CD4-positive, CD25-positive, alpha-beta regulatory T cell (primary cell): ENCODE measurements around the gene BMP2K. TPM values are rescaled to one million over a fixed set of nuclear protein-coding genes. Genes with fewer than 3 reads are reported as not detected.
A peak's percentile ranks its signal among the peaks of the same experiment; 100 is the strongest.

ENCODE experiments used
- ATAC-seq, 2 donors: fragments of 150-1000 bp; cut with Tn5 transposase; one replicate each; pipeline ENCODE4 v1.10.0; 2021; ENCODE audit warnings: low read depth in 2 of 2, moderate number of reproducible peaks in 2 of 2, moderate library complexity in 1 of 2
- DNase-seq, 3 donors: peaks; one replicate each; pipeline versions ENCODE4 v3.0.0 to v3.0.0-alpha.2; 2012 to 2022; ENCODE audit warnings: mixed read lengths in 1 of 3
- H3K27ac ChIP-seq: one replicate; pipeline ENCODE4 v1.7.0; 2013; ENCODE audit warnings: mild to moderate bottlenecking, low read length; ENCODE audit not compliant: insufficient read depth, poor library complexity, severe bottlenecking
- H3K27me3 ChIP-seq: one replicate; pipeline ENCODE4 v1.7.0; 2013; ENCODE audit warnings: low read length; ENCODE audit not compliant: control insufficient read depth, insufficient read depth
- H3K36me3 ChIP-seq: one replicate; pipeline ENCODE4 v1.7.0; 2013; ENCODE audit warnings: mild to moderate bottlenecking, low read length, moderate library complexity; ENCODE audit not compliant: control insufficient read depth, insufficient read depth
- H3K4me1 ChIP-seq: 2 replicates; pipeline ENCODE4 v1.7.0; 2013; ENCODE audit warnings: mild to moderate bottlenecking, low read length; ENCODE audit not compliant: insufficient read depth, control insufficient read depth, poor library complexity, severe bottlenecking
- H3K4me3 ChIP-seq: one replicate; pipeline ENCODE4 v1.7.0; 2013; ENCODE audit warnings: low read depth, mild to moderate bottlenecking, low read length, moderate library complexity
- H3K9me3 ChIP-seq, 2 experiments: 1 replicate in 1 of 2; 2 replicates in 1 of 2; pipeline ENCODE4 v1.7.0; 2013; ENCODE audit warnings: low read length in 2 of 2, mild to moderate bottlenecking in 1 of 2, moderate library complexity in 1 of 2; ENCODE audit not compliant: control insufficient read depth in 2 of 2
- H3K27ac Mint-ChIP-seq, 3 donors: one replicate each; pipeline ENCODE4 v1.8.0; 2020 to 2022; ENCODE audit warnings: mild to moderate bottlenecking in 3 of 3, mixed read lengths in 3 of 3, moderate library complexity in 2 of 3
- H3K27me3 Mint-ChIP-seq: one replicate; pipeline ENCODE4 v1.8.0; 2022; ENCODE audit warnings: mild to moderate bottlenecking, mixed read lengths
- H3K36me3 Mint-ChIP-seq: one replicate; pipeline ENCODE4 v1.8.0; 2020; ENCODE audit warnings: mixed read lengths
- H3K4me1 Mint-ChIP-seq, 4 donors: one replicate each; pipeline ENCODE4 v1.8.0; 2020 to 2022; ENCODE audit warnings: mixed read lengths in 4 of 4, mild to moderate bottlenecking in 1 of 4
- H3K4me3 Mint-ChIP-seq, 4 donors: one replicate each; pipeline ENCODE4 v1.8.0; 2020 to 2022; ENCODE audit warnings: mild to moderate bottlenecking in 4 of 4, mixed read lengths in 4 of 4, moderate library complexity in 3 of 4
- H3K9me3 Mint-ChIP-seq, 7 donors: one replicate each; pipeline ENCODE4 v1.8.0; 2020 to 2022; ENCODE audit warnings: mixed read lengths in 7 of 7, mild to moderate bottlenecking in 3 of 7, moderate library complexity in 2 of 7
- polyA plus RNA-seq, 4 donors: library from polyadenylated mRNA; unstranded; fragments of 300-500 nt; fragmentation: Illumina TruSeq; gene quantifications; one replicate each; pipeline ENCODE4 v1.2.3, GENCODE V29; 2021
- total RNA-seq: library from RNA; stranded (reverse); gene quantifications from one replicate; pipeline ENCODE4 v1.2.3, GENCODE V29; 2022

The BMP2K gene
- total and polyA plus RNA-seq, 5 donors from 2014 or later: 1.2 to 7.8 (median 2.0) TPM

DNA sequence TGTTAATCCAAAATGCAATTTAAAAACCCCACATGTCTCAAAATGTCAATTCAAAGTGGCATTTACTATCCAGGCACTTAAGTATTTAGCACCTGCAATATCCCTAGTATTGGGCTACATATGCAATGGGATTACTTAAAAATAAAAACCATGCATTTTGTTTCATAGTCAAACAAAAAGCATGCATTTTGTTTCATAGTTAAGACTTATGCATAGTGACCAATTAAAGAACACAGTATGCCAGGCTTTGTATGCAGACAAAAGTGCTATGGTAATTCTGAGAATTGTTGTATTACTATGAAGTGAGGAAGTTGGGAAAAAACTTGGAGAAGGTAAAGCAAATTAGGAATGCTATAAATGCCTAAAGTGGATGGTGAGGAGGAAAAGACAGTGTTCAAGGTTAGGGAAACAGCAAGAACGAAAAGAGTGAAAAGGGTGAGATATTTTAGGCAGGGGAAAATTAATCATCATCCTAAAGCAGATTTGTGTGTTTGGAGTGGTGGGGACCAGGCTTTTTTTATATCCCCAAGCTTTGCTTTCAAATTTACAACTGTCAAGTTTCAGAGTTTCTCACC, 10.6 kb upstream of the BMP2K start:
- H3K4me3 ChIP-seq: no peak overlapping the region
- Mint-ChIP-seq H3K27me3 (peaks cover 4% of the 10 kb centered on the region), H3K9me3 (peaks cover 0 to 2% (median 0%) of the 10 kb centered on the region in 7 donors), H3K27ac (no peak overlapping the region), H3K4me1 (peaks cover 0 to 4% (median 1%) of the 10 kb centered on the region in 4 donors), H3K4me3 (no peak overlapping the region), H3K36me3 (no peaks in the 10 kb centered on the region)
- no peak for DNase-seq
- no peaks in the 10 kb centered on the region for H3K9me3 ChIP-seq
- no peak overlapping the region for H3K27ac ChIP-seq
- no peaks in the 10 kb centered on the region for H3K36me3 ChIP-seq
- H3K27me3 ChIP-seq: peaks cover 1% of the 10 kb centered on the region
- H3K4me1 ChIP-seq: no peaks in the 10 kb centered on the region
- ATAC-seq: no peak

DNA sequence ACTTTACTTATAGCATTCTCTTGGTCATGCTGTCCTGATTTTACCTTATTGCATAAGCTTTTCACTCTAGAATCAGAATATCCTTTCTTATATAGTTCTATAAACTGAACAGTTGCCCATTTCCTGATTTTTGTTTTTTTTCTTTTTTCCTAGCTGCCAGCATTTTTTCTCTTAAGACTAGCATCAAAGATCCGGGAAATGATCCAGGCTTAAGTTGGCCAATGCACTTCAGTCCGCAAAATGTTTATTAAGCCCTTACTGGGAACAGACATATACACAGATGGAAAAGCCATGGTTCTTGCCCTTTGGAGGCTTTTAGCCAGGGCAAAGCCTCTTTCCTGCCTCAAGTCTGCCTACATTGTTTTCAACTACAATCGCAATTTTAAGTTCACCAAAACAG, 10.1 kb upstream of the BMP2K start:
- Mint-ChIP-seq H3K27me3 (no peaks in the 10 kb centered on the region), H3K9me3 (peaks cover 0 to 2% (median 0%) of the 10 kb centered on the region in 7 donors), H3K4me1 (peaks cover 0 to 4% (median 2%) of the 10 kb centered on the region in 4 donors), H3K4me3 (no peak overlapping the region), H3K27ac (no peak overlapping the region), H3K36me3 (no peaks in the 10 kb centered on the region)
- ATAC-seq: no peak
- Histone ChIP-seq H3K36me3 (no peaks in the 10 kb centered on the region), H3K27me3 (peaks cover 1% of the 10 kb centered on the region), H3K9me3 (no peaks in the 10 kb centered on the region), H3K27ac (no peak overlapping the region), H3K4me3 (no peak overlapping the region), H3K4me1 (no peaks in the 10 kb centered on the region)
- no peak for DNase-seq

DNA sequence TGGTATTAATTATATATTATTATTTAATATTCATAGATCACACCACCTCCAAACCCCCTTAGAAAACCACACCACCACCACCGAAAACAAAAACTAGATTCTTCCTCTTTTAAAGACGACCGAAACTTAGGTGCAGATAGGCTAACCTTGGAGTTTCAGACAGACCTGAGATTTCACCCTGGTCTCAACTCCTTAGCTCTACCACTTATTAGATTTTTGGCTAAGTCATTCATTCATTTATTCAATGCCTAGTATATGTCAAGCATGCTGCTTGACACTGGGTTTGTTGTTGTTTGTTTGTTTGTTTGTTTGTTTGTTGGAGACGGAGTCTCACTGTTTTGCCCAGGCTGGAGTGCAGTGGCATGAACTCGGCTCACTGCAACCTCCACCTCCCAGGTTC, 9.5 kb upstream of the BMP2K start:
- H3K36me3 Mint-ChIP-seq: no peaks in the 10 kb centered on the region
- H3K36me3 ChIP-seq: no peaks in the 10 kb centered on the region
- peaks cover 0 to 4% (median 2%) of the 10 kb centered on the region in 4 donors for H3K4me1 Mint-ChIP-seq
- H3K4me3 Mint-ChIP-seq: no peak overlapping the region
- peaks cover 0 to 2% (median 0%) of the 10 kb centered on the region in 7 donors for H3K9me3 Mint-ChIP-seq
- H3K4me3 ChIP-seq: no peak overlapping the region
- no peaks in the 10 kb centered on the region for H3K27me3 Mint-ChIP-seq
- H3K27me3 ChIP-seq: peaks cover 1% of the 10 kb centered on the region
- no peaks in the 10 kb centered on the region for H3K4me1 ChIP-seq
- H3K27ac Mint-ChIP-seq: no peak overlapping the region
- no peaks in the 10 kb centered on the region for H3K9me3 ChIP-seq
- H3K27ac ChIP-seq: no peak overlapping the region
- no peak for DNase-seq
- ATAC-seq: no peak

DNA sequence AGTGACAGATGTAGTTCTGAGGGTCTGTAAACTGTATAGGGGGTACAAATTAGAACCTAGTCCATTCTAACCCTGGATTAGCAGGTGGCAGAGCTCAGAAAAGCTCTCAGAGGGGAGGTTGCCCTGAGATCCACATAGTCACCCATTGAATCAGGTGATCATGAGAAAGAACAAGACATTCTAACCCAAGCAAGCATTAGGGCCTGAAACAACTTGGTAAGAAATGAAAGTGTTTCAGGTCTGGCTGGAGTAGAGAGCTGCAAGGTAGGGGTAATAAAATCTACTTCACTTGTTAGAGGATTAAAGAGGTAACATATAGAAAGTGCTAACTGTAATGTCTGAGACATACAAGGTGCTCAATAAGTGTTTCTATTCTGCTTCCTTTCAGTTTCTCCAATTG, 8.8 kb upstream of the BMP2K start:
- Mint-ChIP-seq H3K36me3 (no peaks in the 10 kb centered on the region), H3K27ac (no peak overlapping the region), H3K4me1 (peaks cover 0 to 4% (median 2%) of the 10 kb centered on the region in 4 donors), H3K27me3 (no peaks in the 10 kb centered on the region), H3K9me3 (no peaks in the 10 kb centered on the region), H3K4me3 (no peak overlapping the region)
- Histone ChIP-seq H3K9me3 (no peaks in the 10 kb centered on the region), H3K4me3 (no peak overlapping the region), H3K4me1 (no peaks in the 10 kb centered on the region), H3K27ac (no peak overlapping the region), H3K36me3 (no peaks in the 10 kb centered on the region), H3K27me3 (peaks cover 1% of the 10 kb centered on the region)
- ATAC-seq (no peak), DNase-seq (peak in 1 of 3 donors; percentile 28)

DNA sequence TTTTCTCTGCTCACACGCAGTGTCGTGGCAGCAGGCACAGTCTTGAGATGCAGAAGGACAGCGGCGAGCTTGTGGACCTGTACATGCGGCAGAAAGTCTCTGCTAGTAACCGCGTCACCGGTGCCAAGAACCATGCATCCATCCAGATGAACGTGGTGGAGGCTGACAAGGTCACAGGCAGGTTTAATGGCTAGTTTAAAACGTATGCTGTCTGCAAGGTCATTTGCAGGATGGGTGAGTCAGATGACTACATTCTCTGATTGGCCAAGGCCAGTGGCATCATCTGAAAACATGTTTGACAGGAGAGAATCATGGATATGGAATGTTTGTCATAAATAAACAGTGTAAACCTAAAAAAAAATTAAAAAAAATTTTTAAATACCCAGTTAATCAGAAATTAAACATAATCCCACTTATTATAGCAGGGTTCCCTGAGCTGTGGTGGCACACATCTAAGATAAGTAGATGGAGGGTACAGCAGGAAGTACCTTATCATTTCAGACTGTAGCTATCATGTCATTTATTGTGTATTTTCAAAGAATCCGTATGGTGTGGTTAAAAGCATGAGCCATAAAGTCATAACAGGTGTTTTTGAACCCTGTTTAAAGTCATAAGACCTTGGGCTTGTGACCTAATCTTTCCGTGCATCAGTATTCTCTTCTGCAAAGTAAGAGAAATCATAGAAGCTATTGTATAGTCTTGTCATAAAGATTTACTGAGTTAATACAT, 7.5 kb upstream of the BMP2K start:
- H3K4me3 ChIP-seq: no peak overlapping the region
- DNase-seq (peak in 1 of 3 donors; percentile 81), ATAC-seq (peak; percentile 59)
- H3K27me3 ChIP-seq: peaks cover 1% of the 10 kb centered on the region
- no peaks in the 10 kb centered on the region for H3K27me3 Mint-ChIP-seq
- no peak overlapping the region for H3K4me3 Mint-ChIP-seq
- H3K36me3 ChIP-seq: no peaks in the 10 kb centered on the region
- H3K27ac ChIP-seq: no peak overlapping the region
- no peaks in the 10 kb centered on the region for H3K36me3 Mint-ChIP-seq
- H3K27ac Mint-ChIP-seq: no peak overlapping the region
- no peaks in the 10 kb centered on the region for H3K4me1 ChIP-seq
- H3K4me1 Mint-ChIP-seq: peaks cover 0 to 7% (median 2%) of the 10 kb centered on the region in 4 donors
- H3K9me3 Mint-ChIP-seq: no peaks in the 10 kb centered on the region
- H3K9me3 ChIP-seq: no peaks in the 10 kb centered on the region

DNA sequence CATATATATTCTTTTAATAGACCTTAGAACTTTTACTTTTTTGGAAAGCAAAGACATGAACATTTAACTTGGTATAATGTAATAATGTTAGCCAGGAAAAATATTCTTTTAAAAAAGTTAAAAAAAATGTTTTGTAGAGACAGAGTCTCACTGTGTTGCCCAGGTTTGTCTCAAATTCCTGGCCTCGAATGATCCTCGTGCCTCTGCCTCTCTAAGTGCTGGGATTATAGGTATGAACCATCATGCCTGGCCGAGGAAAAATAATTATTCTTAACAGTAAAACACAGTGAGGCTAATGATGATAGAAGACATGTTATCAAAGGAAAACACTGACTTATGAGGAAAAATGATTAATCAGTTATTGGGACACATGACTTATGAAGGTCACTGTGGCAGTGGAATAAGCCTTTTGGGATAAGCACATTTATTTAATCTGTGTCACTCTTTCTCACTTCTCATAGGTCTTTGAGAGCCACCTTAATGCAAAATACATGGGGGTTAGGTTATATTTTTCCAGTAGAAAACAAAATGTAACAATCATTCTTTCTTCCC, 6.0 kb upstream of the BMP2K start:
- Histone ChIP-seq H3K27me3 (no peaks in the 10 kb centered on the region), H3K4me1 (peaks cover 2% of the 10 kb centered on the region), H3K36me3 (no peaks in the 10 kb centered on the region), H3K27ac (no peak overlapping the region), H3K9me3 (no peaks in the 10 kb centered on the region), H3K4me3 (no peak overlapping the region)
- peaks cover 0 to 9% (median 4%) of the 10 kb centered on the region in 4 donors for H3K4me1 Mint-ChIP-seq
- no peaks in the 10 kb centered on the region for H3K36me3 Mint-ChIP-seq
- ATAC-seq: no peak
- no peak overlapping the region for H3K4me3 Mint-ChIP-seq
- H3K27me3 Mint-ChIP-seq: no peaks in the 10 kb centered on the region
- DNase-seq: no peak
- H3K9me3 Mint-ChIP-seq: no peaks in the 10 kb centered on the region
- H3K27ac Mint-ChIP-seq: no peak overlapping the region

DNA sequence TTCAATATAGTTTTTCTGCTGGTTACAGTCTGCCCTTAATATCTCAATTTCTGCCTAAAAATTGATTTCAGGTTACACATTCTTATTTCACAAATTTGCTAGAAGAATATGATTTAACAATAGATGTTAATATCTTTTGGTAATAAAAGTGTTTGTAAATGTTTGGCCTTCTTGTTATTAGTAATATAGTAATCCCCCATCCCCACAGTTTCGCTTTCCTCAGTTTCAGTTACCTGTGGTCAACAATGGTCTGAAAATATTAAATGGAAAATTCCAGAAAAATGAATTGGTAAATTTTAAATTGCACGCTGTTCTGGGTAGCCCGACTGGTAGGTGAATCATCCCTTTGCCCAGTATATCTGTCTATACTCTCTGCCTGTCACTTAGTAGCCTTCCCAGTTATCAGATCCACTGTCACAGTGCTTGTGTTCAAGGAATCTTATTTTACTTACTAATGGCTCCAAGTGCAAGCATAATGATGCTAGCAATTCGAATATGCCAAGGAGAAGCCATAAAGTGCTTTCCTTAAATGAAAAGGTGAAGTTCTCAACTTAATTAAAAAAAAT, 3.5 kb upstream of the BMP2K start:
- H3K27me3 ChIP-seq: no peaks in the 10 kb centered on the region
- DNase-seq: no peak
- H3K27ac ChIP-seq: no peak overlapping the region
- no peaks in the 10 kb centered on the region for H3K9me3 ChIP-seq
- H3K4me1 ChIP-seq: peaks cover 16% of the 10 kb centered on the region
- Mint-ChIP-seq H3K4me1 (peaks cover 9 to 19% (median 13%) of the 10 kb centered on the region in 4 donors), H3K27me3 (no peaks in the 10 kb centered on the region), H3K36me3 (no peaks in the 10 kb centered on the region), H3K4me3 (peak overlapping the region in 1 of 4 donors; percentile 82), H3K9me3 (no peaks in the 10 kb centered on the region), H3K27ac (no peak overlapping the region)
- H3K4me3 ChIP-seq: no peak overlapping the region
- no peak for ATAC-seq
- H3K36me3 ChIP-seq: no peaks in the 10 kb centered on the region
